HepG2 (cell line): ENCODE data around the gene ALDH1L2. TPM values are rescaled to one million over a fixed set of nuclear protein-coding genes. Genes with fewer than 3 reads are reported as not detected.

Experiments used
- ATAC-seq: fragments of 200-7000 bp; cut with Tn5 transposase; 3 replicates; pipeline ENCODE4 v1.9.1; 2020; ENCODE audit warnings: mild to moderate bottlenecking, moderate library complexity
- BruUV-seq: library from RNA; stranded (reverse); fragments of 400-500 nt; replicated peaks from 2 replicates; lab custom pipeline; 2021; lab: Mats Ljungman, UMichigan
- CTCF ChIA-PET: fragments of 300-600 bp; formaldehyde crosslinking; extraction: SDS; loops from one replicate; lab custom pipeline; 2021; ENCODE audit warnings: low total read pairs, inconsistent platforms, low intra/inter-chr PET ratio; lab: Yijun Ruan, JAX
- POLR2A ChIA-PET: fragments of 350-600 bp; sonication (Branson Sonifier 250); formaldehyde crosslinking; loops from one replicate; lab custom pipeline; 2020; ENCODE audit warnings: antibody characterized with exemption, inconsistent platforms; lab: Yijun Ruan, JAX
- DNase-seq: peaks from one replicate; pipeline ENCODE4 v3.0.0-alpha.2; 2015; ENCODE audit warnings: low spot score
- FAIRE-seq: peaks from 3 replicates; lab custom pipeline; 2011; peaks lifted over from hg19 to GRCh38; lab: Jason Lieb, UNC
- H2AFZ ChIP-seq: one replicate; pipeline ENCODE4 v1.6.1; 2011; ENCODE audit warnings: low read length, inconsistent platforms
- H3K27ac ChIP-seq: fragments of 300-600 bp; 3 replicates; pipeline ENCODE4 v1.8.0; 2011; ENCODE audit warnings: mixed run types, mild to moderate bottlenecking, mixed read lengths, low read length, inconsistent platforms; ENCODE audit not compliant: insufficient read depth; ENCODE audit errors: extremely low read length
- H3K27me3 ChIP-seq, 2 experiments: fragments of 200-600 bp in 1 of 2; 2 replicates in 1 of 2; 3 replicates in 1 of 2; pipeline versions ENCODE4 v1.6.0 to v1.8.0; 2011; ENCODE audit warnings: low read length in 2 of 2, mild to moderate bottlenecking in 2 of 2, moderate library complexity in 2 of 2, inconsistent platforms in 1 of 2; ENCODE audit not compliant: insufficient read depth in 2 of 2, control insufficient read depth in 1 of 2
- H3K36me3 ChIP-seq, 2 experiments: fragments of 200-600 bp in 1 of 2; replicated peaks in 1 of 2; 2 replicates in 1 of 2; 3 replicates in 1 of 2; pipeline versions ENCODE4 v1.5.1 to v1.8.0; 2011; ENCODE audit warnings: low read length in 2 of 2, inconsistent platforms in 1 of 2; ENCODE audit not compliant: insufficient read depth in 2 of 2, control insufficient read depth in 1 of 2
- H3K4me1 ChIP-seq: 2 replicates; pipeline ENCODE4 v1.5.1; 2012; ENCODE audit warnings: low read length, inconsistent platforms; ENCODE audit not compliant: insufficient read depth
- H3K4me2 ChIP-seq: 2 replicates; pipeline ENCODE4 v1.6.0; 2011; ENCODE audit warnings: low read depth, low read length, inconsistent platforms
- H3K4me3 ChIP-seq, 3 experiments: fragments of 200-600 bp in 1 of 3; sonication (generic), shearing (Covaris generic) in 1 of 3; replicated peaks in 1 of 3; 2 replicates each; pipeline ENCODE4 v1.5.1; 2011 to 2016; ENCODE audit warnings: low read length in 3 of 3, inconsistent platforms in 2 of 3, low read depth in 2 of 3, mild to moderate bottlenecking in 2 of 3, control low read depth in 1 of 3, mixed read lengths in 1 of 3; ENCODE audit not compliant: insufficient read depth in 1 of 3
- H3K79me2 ChIP-seq: one replicate; pipeline ENCODE4 v1.6.1; 2011; ENCODE audit warnings: low read length, inconsistent platforms; ENCODE audit not compliant: insufficient read depth
- H3K9ac ChIP-seq: 2 replicates; pipeline ENCODE4 v1.6.0; 2011; ENCODE audit warnings: mild to moderate bottlenecking, low read depth, low read length, inconsistent platforms; ENCODE audit not compliant: insufficient read depth
- H3K9me3 ChIP-seq: 2 replicates; pipeline ENCODE4 v1.5.1; 2012; ENCODE audit warnings: mild to moderate bottlenecking, low read length
- H4K20me1 ChIP-seq: 2 replicates; pipeline ENCODE4 v1.6.0; 2011; ENCODE audit warnings: inconsistent platforms, mild to moderate bottlenecking, low read length, moderate library complexity; ENCODE audit not compliant: insufficient read depth
- ARNT2 ChIP-seq: sonication (generic); formaldehyde crosslinking; IDR thresholded peaks from 2 replicates; pipeline ENCODE4 v1.8.0; 2022; ENCODE audit warnings: mild to moderate bottlenecking, low read depth, missing genetic modification reagents, moderate library complexity
- CCDC6 ChIP-seq: sonication (generic); formaldehyde crosslinking; IDR thresholded peaks from 2 replicates; pipeline ENCODE4 v1.8.1; 2022; ENCODE audit warnings: mild to moderate bottlenecking, missing genetic modification reagents, moderate library complexity
- FOSL2 ChIP-seq: sonication (generic); formaldehyde crosslinking; IDR thresholded peaks from 2 replicates; pipeline ENCODE4 v1.4.0; 2020; ENCODE audit warnings: missing genetic modification reagents
- FOXM1 ChIP-seq: sonication (generic); formaldehyde crosslinking; IDR thresholded peaks from 2 replicates; pipeline ENCODE4 v1.5.0; 2020; ENCODE audit warnings: missing genetic modification reagents
- HMG20B ChIP-seq: conservative IDR thresholded peaks from 2 replicates; pipeline ENCODE4 v1.6.1; 2016; ENCODE audit warnings: missing genetic modification reagents, missing compliant biosample characterization
- KLF15 ChIP-seq: sonication (generic); formaldehyde crosslinking; IDR thresholded peaks from 2 replicates; pipeline ENCODE4 v1.8.1; 2023; ENCODE audit warnings: borderline replicate concordance, mild to moderate bottlenecking, inconsistent platforms, missing genetic modification reagents, mixed read lengths
- NFIC ChIP-seq: IDR thresholded peaks from 2 replicates; pipeline ENCODE4 v1.6.1; 2012; ENCODE audit warnings: mild to moderate bottlenecking, low read length, inconsistent platforms
- NFRKB ChIP-seq: fragments of 450-650 bp; IDR thresholded peaks from 2 replicates; pipeline ENCODE4 v1.6.1; 2017
- NR2F1 ChIP-seq, 2 experiments: fragments of 450-650 bp in 1 of 2; formaldehyde crosslinking in 1 of 2; IDR thresholded peaks; 2 replicates each; pipeline versions ENCODE4 v1.5.0 to v1.6.1; 2016 to 2020; ENCODE audit warnings: mild to moderate bottlenecking in 1 of 2, missing compliant biosample characterization in 1 of 2, missing genetic modification reagents in 1 of 2, moderate library complexity in 1 of 2
- ZNF180 ChIP-seq: sonication (generic); formaldehyde crosslinking; IDR thresholded peaks from 2 replicates; pipeline ENCODE4 v1.4.0; 2020; ENCODE audit warnings: low read depth, missing genetic modification reagents, borderline replicate concordance
- ZNF891 ChIP-seq: sonication (generic); formaldehyde crosslinking; IDR thresholded peaks from 2 replicates; pipeline ENCODE4 v1.5.0; 2020; ENCODE audit warnings: mild to moderate bottlenecking, missing genetic modification reagents
- WGBS: methylation state at CpG from one replicate; pipeline ENCODE4 v1.1.6; 2017; ENCODE audit warnings: low lambda C conversion rate; 5-methylcytosine and 5-hydroxymethylcytosine counted together
- in situ Hi-C: cut with HindIII; loops from 2 replicates; pipeline ENCODE4 v1.10.0; 2017; ENCODE audit warnings: low pct_unique_long_range_greater_than_20kb; ENCODE audit not compliant: extremely low pct_ligation_motif_present
- intact Hi-C: fragments of 100-400 bp; cut with micrococcal nuclease; formaldehyde crosslinking; loops from one replicate; pipeline ENCODE4 v1.10.0; 2022; ENCODE audit not compliant: unreplicated experiment
- polyA plus RNA-seq, 8 experiments: library from polyadenylated mRNA; depleted of rRNA in 3 of 8; stranded (reverse) in 7 of 8; unstranded in 1 of 8; fragments of >200 nt; fragmentation: Illumina TruSeq in 4 of 8; extraction: Trizol in 4 of 8; gene quantifications; 2 replicates each; pipeline versions ENCODE4 v1.2.1 to v1.2.3, GENCODE V29; 2011 to 2016; ENCODE audit warnings: low read depth in 4 of 8, missing spikeins in 1 of 8, mixed read lengths in 1 of 8; ENCODE audit not compliant: insufficient read depth in 1 of 8
- total RNA-seq, 5 experiments: library from RNA; depleted of rRNA; stranded (reverse); fragments of >200 nt; fragmentation: Illumina TruSeq; extraction: Trizol; gene quantifications; 2 replicates each; pipeline ENCODE4 v1.2.3, GENCODE V29; 2016; ENCODE audit warnings: low read depth in 1 of 5
- TF ChIP-seq, protein P1 (sequence below): sonication (generic); formaldehyde crosslinking; IDR thresholded peaks from 2 replicates; pipeline ENCODE4 v1.4.0; 2020; ENCODE audit warnings: mild to moderate bottlenecking, missing genetic modification reagents, borderline replicate concordance
- TF ChIP-seq, protein P2 (sequence below): sonication (generic); formaldehyde crosslinking; IDR thresholded peaks from 2 replicates; pipeline ENCODE4 v1.5.0; 2020; ENCODE audit warnings: mild to moderate bottlenecking, missing genetic modification reagents

ALDH1L2 gene
- total and polyA plus RNA-seq, 2 of the 13 experiments (the other 11 are each of a cell fraction or from before 2014, with no cell fraction given) = 0.40 to 4.6 TPM

GRCh38 chr12:105015543-105015942 lies 68.7 kb downstream of the ALDH1L2 start:
- H3K4me1 ChIP-seq = peaks cover 6% of the 10 kb centered on the region; the same call in 1 of the 2 replicates
- FAIRE-seq (no peak), DNase-seq (no peak), ATAC-seq (no peak)
- ChIA-PET POLR2A (no interaction called here), CTCF (no interaction called here)
- in situ Hi-C loops (no loop called here), intact Hi-C loops (no loop called here)
- peaks cover 0 to 7% of the 10 kb centered on the region in 2 experiments; a peak in 2 of 5 replicates for H3K36me3 ChIP-seq
- no peaks in the 10 kb centered on the region for H3K27me3 ChIP-seq
- H4K20me1 ChIP-seq = no peaks in the 10 kb centered on the region
- H3K4me3 ChIP-seq = no peak overlapping the region
- no TSS peak for BruUV-seq
- H3K9me3 ChIP-seq = no peaks in the 10 kb centered on the region
- H3K9ac ChIP-seq = no peak overlapping the region
- 96% methylated on average over 4 of the region's 4 CpGs for WGBS
- no peak overlapping the region for H3K27ac ChIP-seq
- H3K4me2 ChIP-seq = no peak overlapping the region
- TF ChIP-seq NFRKB (no peak), FOXM1 (CRISPR knock-in tag) (no peak), HMG20B (CRISPR knock-in tag) (no peak)
- H2AFZ ChIP-seq = no peak overlapping the region
- no peaks in the 10 kb centered on the region for H3K79me2 ChIP-seq

DNA sequence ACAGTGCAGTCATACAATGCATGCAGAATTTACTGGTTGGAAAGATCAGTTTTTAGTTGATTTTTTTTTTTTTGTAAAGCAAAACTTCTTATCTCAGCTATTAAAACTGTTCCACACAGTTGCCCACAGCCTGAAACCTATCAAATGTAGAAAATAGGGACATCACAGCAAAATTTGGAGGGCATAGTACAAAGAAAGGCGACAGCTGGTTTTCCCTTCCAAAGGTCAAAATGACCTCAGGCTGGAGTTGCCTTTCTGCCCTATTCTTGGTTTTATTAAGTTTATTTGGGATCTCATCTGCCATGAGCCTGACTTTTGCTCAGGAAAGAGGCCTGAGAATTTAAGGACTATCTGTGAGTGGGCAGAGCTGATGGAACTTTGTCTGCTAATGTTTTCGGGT lies 69.7 kb downstream of the ALDH1L2 start:
- no peaks in the 10 kb centered on the region for H3K9me3 ChIP-seq
- BruUV-seq = no TSS peak
- in situ Hi-C loops = no loop called here
- FAIRE-seq = no peak
- DNase-seq = no peak
- CTCF ChIA-PET = no interaction called here
- no peaks in the 10 kb centered on the region for H3K27me3 ChIP-seq
- H2AFZ ChIP-seq = no peak overlapping the region
- H4K20me1 ChIP-seq = no peaks in the 10 kb centered on the region
- no peak overlapping the region for H3K4me2 ChIP-seq
- POLR2A ChIA-PET = no interaction called here
- intact Hi-C loops = no loop called here
- no peak for ATAC-seq
- 86% methylated on average over 2 of the region's 2 CpGs for WGBS
- H3K4me1 ChIP-seq = peaks cover 6% of the 10 kb centered on the region; the same call in 1 of the 2 replicates
- no peak overlapping the region for H3K27ac ChIP-seq
- H3K79me2 ChIP-seq = no peaks in the 10 kb centered on the region
- H3K9ac ChIP-seq = no peak overlapping the region
- H3K4me3 ChIP-seq = no peak overlapping the region
- peaks cover 0 to 7% of the 10 kb centered on the region in 2 experiments; a peak in 2 of 5 replicates for H3K36me3 ChIP-seq
- TF ChIP-seq, protein P1, sequence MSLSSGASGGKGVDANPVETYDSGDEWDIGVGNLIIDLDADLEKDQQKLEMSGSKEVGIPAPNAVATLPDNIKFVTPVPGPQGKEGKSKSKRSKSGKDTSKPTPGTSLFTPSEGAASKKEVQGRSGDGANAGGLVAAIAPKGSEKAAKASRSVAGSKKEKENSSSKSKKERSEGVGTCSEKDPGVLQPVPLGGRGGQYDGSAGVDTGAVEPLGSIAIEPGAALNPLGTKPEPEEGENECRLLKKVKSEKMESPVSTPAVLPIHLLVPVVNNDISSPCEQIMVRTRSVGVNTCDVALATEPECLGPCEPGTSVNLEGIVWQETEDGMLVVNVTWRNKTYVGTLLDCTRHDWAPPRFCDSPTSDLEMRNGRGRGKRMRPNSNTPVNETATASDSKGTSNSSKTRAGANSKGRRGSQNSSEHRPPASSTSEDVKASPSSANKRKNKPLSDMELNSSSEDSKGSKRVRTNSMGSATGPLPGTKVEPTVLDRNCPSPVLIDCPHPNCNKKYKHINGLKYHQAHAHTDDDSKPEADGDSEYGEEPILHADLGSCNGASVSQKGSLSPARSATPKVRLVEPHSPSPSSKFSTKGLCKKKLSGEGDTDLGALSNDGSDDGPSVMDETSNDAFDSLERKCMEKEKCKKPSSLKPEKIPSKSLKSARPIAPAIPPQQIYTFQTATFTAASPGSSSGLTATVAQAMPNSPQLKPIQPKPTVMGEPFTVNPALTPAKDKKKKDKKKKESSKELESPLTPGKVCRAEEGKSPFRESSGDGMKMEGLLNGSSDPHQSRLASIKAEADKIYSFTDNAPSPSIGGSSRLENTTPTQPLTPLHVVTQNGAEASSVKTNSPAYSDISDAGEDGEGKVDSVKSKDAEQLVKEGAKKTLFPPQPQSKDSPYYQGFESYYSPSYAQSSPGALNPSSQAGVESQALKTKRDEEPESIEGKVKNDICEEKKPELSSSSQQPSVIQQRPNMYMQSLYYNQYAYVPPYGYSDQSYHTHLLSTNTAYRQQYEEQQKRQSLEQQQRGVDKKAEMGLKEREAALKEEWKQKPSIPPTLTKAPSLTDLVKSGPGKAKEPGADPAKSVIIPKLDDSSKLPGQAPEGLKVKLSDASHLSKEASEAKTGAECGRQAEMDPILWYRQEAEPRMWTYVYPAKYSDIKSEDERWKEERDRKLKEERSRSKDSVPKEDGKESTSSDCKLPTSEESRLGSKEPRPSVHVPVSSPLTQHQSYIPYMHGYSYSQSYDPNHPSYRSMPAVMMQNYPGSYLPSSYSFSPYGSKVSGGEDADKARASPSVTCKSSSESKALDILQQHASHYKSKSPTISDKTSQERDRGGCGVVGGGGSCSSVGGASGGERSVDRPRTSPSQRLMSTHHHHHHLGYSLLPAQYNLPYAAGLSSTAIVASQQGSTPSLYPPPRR (CRISPR knock-in tag) = no peak
- no peak for TF ChIP-seq CCDC6 (CRISPR knock-in tag)
- TF ChIP-seq FOSL2 (CRISPR knock-in tag) = no peak
- TF ChIP-seq NFIC = no peak
- TF ChIP-seq ZNF891 = no peak
- TF ChIP-seq ARNT2 = no peak
- TF ChIP-seq, protein P2, sequence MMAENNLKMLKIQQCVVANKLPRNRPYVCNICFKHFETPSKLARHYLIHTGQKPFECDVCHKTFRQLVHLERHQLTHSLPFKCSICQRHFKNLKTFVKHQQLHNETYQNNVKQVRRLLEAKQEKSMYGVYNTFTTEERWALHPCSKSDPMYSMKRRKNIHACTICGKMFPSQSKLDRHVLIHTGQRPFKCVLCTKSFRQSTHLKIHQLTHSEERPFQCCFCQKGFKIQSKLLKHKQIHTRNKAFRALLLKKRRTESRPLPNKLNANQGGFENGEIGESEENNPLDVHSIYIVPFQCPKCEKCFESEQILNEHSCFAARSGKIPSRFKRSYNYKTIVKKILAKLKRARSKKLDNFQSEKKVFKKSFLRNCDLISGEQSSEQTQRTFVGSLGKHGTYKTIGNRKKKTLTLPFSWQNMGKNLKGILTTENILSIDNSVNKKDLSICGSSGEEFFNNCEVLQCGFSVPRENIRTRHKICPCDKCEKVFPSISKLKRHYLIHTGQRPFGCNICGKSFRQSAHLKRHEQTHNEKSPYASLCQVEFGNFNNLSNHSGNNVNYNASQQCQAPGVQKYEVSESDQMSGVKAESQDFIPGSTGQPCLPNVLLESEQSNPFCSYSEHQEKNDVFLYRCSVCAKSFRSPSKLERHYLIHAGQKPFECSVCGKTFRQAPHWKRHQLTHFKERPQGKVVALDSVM = no peak
- no peak for TF ChIP-seq NR2F1 (CRISPR knock-in tag; IDR thresholded peaks at IDR 0.05)
- no peak for TF ChIP-seq ZNF180 (CRISPR knock-in tag)
- no peak for TF ChIP-seq KLF15 (CRISPR knock-in tag)
